ENCODE data around the gene TAF1B.

TAF1B gene

GRCh38 chr2:9812945-9813311, 30.3 kb upstream of the TAF1B start:
- TF ChIP-seq CREB1 (IDR thresholded peaks at IDR 0.05; ENCODE audit: low read depth) (no peak), EP300 (IDR thresholded peaks at IDR 0.05; ENCODE audit: borderline replicate concordance) (no peak), FOXM1 (IDR thresholded peaks at IDR 0.05; ENCODE audit: borderline replicate concordance, low read depth) (no peak), YY1 (IDR thresholded peaks at IDR 0.05; ENCODE audit: low read depth) (no peak), NFIC (IDR thresholded peaks at IDR 0.05) (no peak), ZBTB7A (IDR thresholded peaks at IDR 0.05; ENCODE audit: low read depth) (no peak), USF1 (IDR thresholded peaks at IDR 0.05) (no peak), EGR1 (IDR thresholded peaks at IDR 0.05) (no peak), CEBPB (IDR thresholded peaks at IDR 0.05) (no peak), RAD21 (IDR thresholded peaks at IDR 0.05; ENCODE audit: low read depth) (no peak), TEAD4 (IDR thresholded peaks at IDR 0.05) (no peak), TAF1 (IDR thresholded peaks at IDR 0.05; ENCODE audit: low read depth) (no peak), TCF12 (IDR thresholded peaks at IDR 0.05; ENCODE audit: low read depth) (no peak)
- TF ChIP-seq, protein P1, sequence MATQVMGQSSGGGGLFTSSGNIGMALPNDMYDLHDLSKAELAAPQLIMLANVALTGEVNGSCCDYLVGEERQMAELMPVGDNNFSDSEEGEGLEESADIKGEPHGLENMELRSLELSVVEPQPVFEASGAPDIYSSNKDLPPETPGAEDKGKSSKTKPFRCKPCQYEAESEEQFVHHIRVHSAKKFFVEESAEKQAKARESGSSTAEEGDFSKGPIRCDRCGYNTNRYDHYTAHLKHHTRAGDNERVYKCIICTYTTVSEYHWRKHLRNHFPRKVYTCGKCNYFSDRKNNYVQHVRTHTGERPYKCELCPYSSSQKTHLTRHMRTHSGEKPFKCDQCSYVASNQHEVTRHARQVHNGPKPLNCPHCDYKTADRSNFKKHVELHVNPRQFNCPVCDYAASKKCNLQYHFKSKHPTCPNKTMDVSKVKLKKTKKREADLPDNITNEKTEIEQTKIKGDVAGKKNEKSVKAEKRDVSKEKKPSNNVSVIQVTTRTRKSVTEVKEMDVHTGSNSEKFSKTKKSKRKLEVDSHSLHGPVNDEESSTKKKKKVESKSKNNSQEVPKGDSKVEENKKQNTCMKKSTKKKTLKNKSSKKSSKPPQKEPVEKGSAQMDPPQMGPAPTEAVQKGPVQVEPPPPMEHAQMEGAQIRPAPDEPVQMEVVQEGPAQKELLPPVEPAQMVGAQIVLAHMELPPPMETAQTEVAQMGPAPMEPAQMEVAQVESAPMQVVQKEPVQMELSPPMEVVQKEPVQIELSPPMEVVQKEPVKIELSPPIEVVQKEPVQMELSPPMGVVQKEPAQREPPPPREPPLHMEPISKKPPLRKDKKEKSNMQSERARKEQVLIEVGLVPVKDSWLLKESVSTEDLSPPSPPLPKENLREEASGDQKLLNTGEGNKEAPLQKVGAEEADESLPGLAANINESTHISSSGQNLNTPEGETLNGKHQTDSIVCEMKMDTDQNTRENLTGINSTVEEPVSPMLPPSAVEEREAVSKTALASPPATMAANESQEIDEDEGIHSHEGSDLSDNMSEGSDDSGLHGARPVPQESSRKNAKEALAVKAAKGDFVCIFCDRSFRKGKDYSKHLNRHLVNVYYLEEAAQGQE (IDR thresholded peaks at IDR 0.05; ENCODE audit: low read depth), result no peak
- TF ChIP-seq, protein P2, sequence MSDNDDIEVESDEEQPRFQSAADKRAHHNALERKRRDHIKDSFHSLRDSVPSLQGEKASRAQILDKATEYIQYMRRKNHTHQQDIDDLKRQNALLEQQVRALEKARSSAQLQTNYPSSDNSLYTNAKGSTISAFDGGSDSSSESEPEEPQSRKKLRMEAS (IDR thresholded peaks at IDR 0.05), result no peak

DNA sequence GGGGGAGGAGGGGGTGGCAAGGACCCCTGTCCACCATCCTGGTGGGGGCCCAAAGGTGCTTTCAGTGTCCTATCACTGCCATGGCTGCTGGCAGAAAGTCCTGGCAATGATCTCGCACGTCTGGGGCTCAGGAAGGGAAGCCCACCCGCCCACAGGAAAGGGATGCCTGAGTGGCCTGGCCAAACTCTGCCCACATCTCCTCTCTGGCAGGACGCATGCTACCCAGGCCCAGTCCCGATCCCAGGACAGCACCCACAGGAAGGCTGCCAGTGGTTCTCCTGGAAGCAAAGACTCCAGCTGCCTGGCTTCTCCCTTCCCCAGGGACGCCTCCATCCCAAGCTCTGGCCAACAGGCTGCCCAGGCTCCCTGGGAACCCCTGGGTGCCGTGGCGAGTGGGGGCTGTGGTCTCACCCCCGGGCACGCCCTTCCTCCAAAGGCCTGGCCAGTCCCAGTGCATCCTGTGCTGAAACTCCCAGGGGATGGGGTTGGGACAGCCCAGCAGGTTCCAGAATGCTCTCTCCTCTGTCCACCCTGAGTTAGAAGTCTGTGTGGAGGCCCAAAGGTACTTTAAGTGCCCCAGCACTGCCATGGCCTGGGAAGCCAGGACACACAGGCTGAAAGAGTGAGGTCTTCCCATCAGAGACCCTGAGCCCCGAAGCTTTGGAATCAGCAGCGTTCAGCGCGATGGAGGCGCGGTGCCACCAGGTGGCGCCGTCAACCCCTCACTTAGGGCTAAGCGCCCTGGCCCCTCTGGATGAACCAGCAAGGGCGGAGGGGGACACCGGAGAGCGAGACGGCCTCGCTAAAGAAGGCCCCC, 29.8 kb upstream of the TAF1B start:
- TF ChIP-seq USF1 (IDR thresholded peaks at IDR 0.05) (no peak), NFIC (IDR thresholded peaks at IDR 0.05) (no peak), YY1 (IDR thresholded peaks at IDR 0.05; ENCODE audit: low read depth) (0 out of 2 replicates have a peak, but pooled peaks have one; percentile 28), ZBTB7A (IDR thresholded peaks at IDR 0.05; ENCODE audit: low read depth) (peak; percentile 64; the same call in 1 of the 2 replicates), RAD21 (IDR thresholded peaks at IDR 0.05; ENCODE audit: low read depth) (peak; percentile 91)

- TF ChIP-seq TCF12 (IDR thresholded peaks at IDR 0.05; ENCODE audit: low read depth) (no peak), USF1 (IDR thresholded peaks at IDR 0.05) (peak; percentile 52; the same call in 1 of the 2 replicates), RAD21 (IDR thresholded peaks at IDR 0.05; ENCODE audit: low read depth) (no peak)
These were observed 29.0 kb upstream of the TAF1B start for GRCh38 chr2:9814129-9814868.

DNA sequence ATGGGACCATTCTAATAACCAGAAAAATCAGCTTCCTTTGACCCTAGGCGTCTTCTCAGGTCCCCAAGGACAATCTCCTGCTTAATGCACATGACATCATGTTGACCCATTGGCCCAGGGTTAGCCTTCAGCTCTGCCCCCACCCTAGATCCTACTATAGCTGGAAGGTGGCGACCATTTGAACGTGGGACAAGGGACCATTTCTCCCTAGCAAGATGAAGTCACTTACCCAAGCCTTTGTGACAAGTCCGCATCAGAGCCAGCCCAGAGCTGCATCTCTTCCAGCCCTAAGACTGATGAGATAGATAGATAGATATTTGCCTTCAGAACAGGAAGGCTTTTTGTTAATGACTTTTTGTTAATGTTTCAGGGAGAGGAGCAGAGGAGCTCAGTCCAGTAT, 28.2 kb upstream of the TAF1B start:
- TF ChIP-seq, protein P2 (IDR thresholded peaks at IDR 0.05), result no peak
- TF ChIP-seq USF1 (IDR thresholded peaks at IDR 0.05) (no peak), RAD21 (IDR thresholded peaks at IDR 0.05; ENCODE audit: low read depth) (no peak), CEBPB (IDR thresholded peaks at IDR 0.05) (no peak), YY1 (IDR thresholded peaks at IDR 0.05; ENCODE audit: low read depth) (no peak), EGR1 (IDR thresholded peaks at IDR 0.05) (no peak)

DNA sequence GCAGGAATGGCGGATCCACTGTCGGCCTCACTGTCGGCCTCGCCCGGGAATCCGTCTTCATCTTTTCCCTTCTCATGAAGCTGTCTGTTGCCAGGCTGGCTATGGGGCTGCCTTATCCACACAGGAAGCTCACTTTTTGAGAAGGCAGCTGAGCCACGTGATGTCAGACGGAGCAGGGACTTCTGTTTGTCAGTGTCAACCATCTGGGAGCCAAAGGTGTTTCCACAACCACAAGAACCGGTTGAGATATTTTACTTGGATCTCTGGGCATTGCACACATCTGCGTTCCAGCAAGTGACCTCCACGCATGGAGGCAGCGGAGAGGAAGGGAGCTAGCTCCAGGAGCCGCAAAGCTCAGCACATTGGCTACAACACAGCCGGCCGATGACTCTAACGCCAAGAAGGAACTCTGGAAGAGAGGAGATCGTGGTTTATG, 27.4 kb upstream of the TAF1B start:
- no peak for TF ChIP-seq TAF1 (IDR thresholded peaks at IDR 0.05; ENCODE audit: low read depth)
- no peak for TF ChIP-seq FOXM1 (IDR thresholded peaks at IDR 0.05; ENCODE audit: borderline replicate concordance, low read depth)
- no peak for TF ChIP-seq YY1 (IDR thresholded peaks at IDR 0.05; ENCODE audit: low read depth)
- no peak for TF ChIP-seq NFIC (IDR thresholded peaks at IDR 0.05)
- no peak for TF ChIP-seq CEBPB (IDR thresholded peaks at IDR 0.05)
- TF ChIP-seq USF1 (IDR thresholded peaks at IDR 0.05), result no peak
- TF ChIP-seq ZBTB7A (IDR thresholded peaks at IDR 0.05; ENCODE audit: low read depth), result no peak
- TF ChIP-seq TCF12 (IDR thresholded peaks at IDR 0.05; ENCODE audit: low read depth), result no peak
- TF ChIP-seq TEAD4 (IDR thresholded peaks at IDR 0.05), result no peak
- TF ChIP-seq, protein P2 (IDR thresholded peaks at IDR 0.05), result no peak
- no peak for TF ChIP-seq CREB1 (IDR thresholded peaks at IDR 0.05; ENCODE audit: low read depth)
- TF ChIP-seq, protein P1 (IDR thresholded peaks at IDR 0.05; ENCODE audit: low read depth), result no peak
- TF ChIP-seq RAD21 (IDR thresholded peaks at IDR 0.05; ENCODE audit: low read depth), result no peak
- no peak for TF ChIP-seq EP300 (IDR thresholded peaks at IDR 0.05; ENCODE audit: borderline replicate concordance)
- no peak for TF ChIP-seq EGR1 (IDR thresholded peaks at IDR 0.05)

Data from Ishikawa (cell line).